HG03378 (cell line): Measurements from ENCODE around the gene SFI1.
"Not testable (repeated sequence)": the region's sequence is repeated elsewhere in the genome, so short reads cannot be mapped to it uniquely, and the experiment has no call there.

ENCODE experiments used
- ATAC-seq: cut with Tn5 transposase; IDR thresholded peaks from one replicate; pipeline ENCODE4 v1.9.1; 2021; ENCODE audit warnings: mild to moderate bottlenecking, moderate library complexity; ENCODE audit not compliant: unreplicated experiment

Gene SFI1

GRCh38 chr22:31630331-31631329 is 134.3 kb downstream of the SFI1 start:
- ATAC-seq, result no peak

GRCh38 chr22:31631436-31631835 is 135.1 kb downstream of the SFI1 start:
- no peak for ATAC-seq

- ATAC-seq, result no peak
These were observed 139.4 kb downstream of the SFI1 start for GRCh38 chr22:31635638-31636306.

- no peak for ATAC-seq
These were observed 141.1 kb downstream of the SFI1 start for GRCh38 chr22:31637447-31637890.

GRCh38 chr22:31637891-31638618 is 141.7 kb downstream of the SFI1 start:
- no peak for ATAC-seq

- no peak for ATAC-seq
These were observed 143.2 kb downstream of the SFI1 start for GRCh38 chr22:31639436-31640039.

GRCh38 chr22:31646186-31647019 is 150.1 kb downstream of the SFI1 start:
- peak; percentile 61 for ATAC-seq

GRCh38 chr22:31647066-31647465 is 150.7 kb downstream of the SFI1 start:
- ATAC-seq, result no peak

GRCh38 chr22:31647523-31648320 is 151.4 kb downstream of the SFI1 start:
- no peak for ATAC-seq

GRCh38 chr22:31650391-31650790 is 154.1 kb downstream of the SFI1 start:
- ATAC-seq, result no peak

GRCh38 chr22:31651664-31652063 is 155.3 kb downstream of the SFI1 start:
- ATAC-seq, result no peak

GRCh38 chr22:31652088-31652487 is 155.8 kb downstream of the SFI1 start:
- no peak for ATAC-seq

- ATAC-seq, result no peak
These were observed 156.8 kb downstream of the SFI1 start for GRCh38 chr22:31652911-31653684.

- no peak for ATAC-seq
These were observed 157.6 kb downstream of the SFI1 start for GRCh38 chr22:31653944-31654343.

- ATAC-seq, result no peak
These were observed 158.1 kb downstream of the SFI1 start for GRCh38 chr22:31654408-31654807.

GRCh38 chr22:31659246-31659645 is 162.9 kb downstream of the SFI1 start:
- ATAC-seq, result no peak

- not testable (repeated sequence) for ATAC-seq
These were observed 164.6 kb downstream of the SFI1 start for GRCh38 chr22:31660860-31661341.
